Fibroblast of lung (primary cell): Measurements from ENCODE around the gene MACROD2.

ENCODE experiments used
- EZH2 ChIP-seq: IDR thresholded peaks from 2 replicates; pipeline ENCODE4 v1.5.1; 2012; ENCODE audit warnings: low read length, control low read depth, mild to moderate bottlenecking; ENCODE audit errors: missing control alignments
- TF ChIP-seq, protein P1 (sequence below), 2 donors: IDR thresholded peaks in 1 of 2; conservative IDR thresholded peaks in 1 of 2; 1 replicate in 1 of 2; 2 replicates in 1 of 2; pipeline ENCODE4 v1.5.1; 2011 to 2012; ENCODE audit warnings: low read length in 2 of 2, control low read depth in 1 of 2, inconsistent platforms in 1 of 2, low read depth in 1 of 2, mild to moderate bottlenecking in 1 of 2

DNA sequence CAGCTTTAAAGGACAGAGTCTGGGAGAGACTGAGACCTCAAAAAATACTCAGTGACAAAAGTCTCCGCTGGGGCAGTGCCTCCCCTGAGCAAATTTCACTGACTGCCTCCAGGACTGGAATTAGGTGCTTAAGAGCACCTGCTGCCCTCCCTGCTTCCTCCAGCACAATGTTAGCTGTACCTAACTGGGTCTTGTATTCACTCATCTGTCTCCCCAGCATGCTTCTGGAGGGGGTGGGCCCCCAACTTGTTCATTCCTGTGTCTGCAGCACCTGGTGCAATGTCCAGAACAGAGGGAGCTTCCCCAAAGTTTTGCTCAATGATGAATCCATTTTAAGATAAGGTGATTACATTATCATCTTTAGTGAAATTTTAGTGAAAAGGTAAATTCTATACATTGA is 1927.2 kb downstream of the MACROD2 start:
- TF ChIP-seq, protein P1, sequence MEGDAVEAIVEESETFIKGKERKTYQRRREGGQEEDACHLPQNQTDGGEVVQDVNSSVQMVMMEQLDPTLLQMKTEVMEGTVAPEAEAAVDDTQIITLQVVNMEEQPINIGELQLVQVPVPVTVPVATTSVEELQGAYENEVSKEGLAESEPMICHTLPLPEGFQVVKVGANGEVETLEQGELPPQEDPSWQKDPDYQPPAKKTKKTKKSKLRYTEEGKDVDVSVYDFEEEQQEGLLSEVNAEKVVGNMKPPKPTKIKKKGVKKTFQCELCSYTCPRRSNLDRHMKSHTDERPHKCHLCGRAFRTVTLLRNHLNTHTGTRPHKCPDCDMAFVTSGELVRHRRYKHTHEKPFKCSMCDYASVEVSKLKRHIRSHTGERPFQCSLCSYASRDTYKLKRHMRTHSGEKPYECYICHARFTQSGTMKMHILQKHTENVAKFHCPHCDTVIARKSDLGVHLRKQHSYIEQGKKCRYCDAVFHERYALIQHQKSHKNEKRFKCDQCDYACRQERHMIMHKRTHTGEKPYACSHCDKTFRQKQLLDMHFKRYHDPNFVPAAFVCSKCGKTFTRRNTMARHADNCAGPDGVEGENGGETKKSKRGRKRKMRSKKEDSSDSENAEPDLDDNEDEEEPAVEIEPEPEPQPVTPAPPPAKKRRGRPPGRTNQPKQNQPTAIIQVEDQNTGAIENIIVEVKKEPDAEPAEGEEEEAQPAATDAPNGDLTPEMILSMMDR (conservative IDR thresholded peaks at IDR 0.05 in 1 of 2, IDR thresholded peaks at IDR 0.05 in 1 of 2; ENCODE audit: low read depth in 1 of 2, low read length in 2 of 2), result no peak
- TF ChIP-seq EZH2, result no peak
